Endothelial cell of umbilical vein (primary cell): ENCODE data around the gene LHX5. TPM values are rescaled to one million over a fixed set of nuclear protein-coding genes. Genes with fewer than 3 reads are reported as not detected.

Experiments
- BruUV-seq: library from RNA; stranded (reverse); fragments of 400-500 nt; replicated peaks from 2 replicates; lab custom pipeline; 2021; lab: Mats Ljungman, UMichigan
- CTCF ChIA-PET: fragments of 300-600, 350-600 bp; sonication (Branson Sonifier 250); formaldehyde crosslinking; loops from one replicate; lab custom pipeline; 2021; ENCODE audit warnings: antibody characterized with exemption, inconsistent platforms; lab: Charles Lee
- POLR2A ChIA-PET: fragments of 300-600, 350-600 bp; sonication (Branson Sonifier 250); formaldehyde crosslinking; loops from one replicate; lab custom pipeline; 2021; ENCODE audit warnings: antibody characterized with exemption, inconsistent platforms; lab: Charles Lee
- DNase-seq: peaks from one replicate; pipeline ENCODE4 v3.0.0-alpha.2; 2011; ENCODE audit warnings: low read depth, low spot score
- FAIRE-seq: peaks from 2 replicates; lab custom pipeline; 2011; peaks lifted over from hg19 to GRCh38; lab: Jason Lieb, UNC
- H2AFZ ChIP-seq: 2 replicates; pipeline ENCODE4 v1.6.0; 2012; ENCODE audit warnings: low read depth, low read length, control low read depth, inconsistent platforms
- H3K27ac ChIP-seq: 2 replicates; pipeline ENCODE4 v1.5.1; 2011; ENCODE audit warnings: low read depth, mild to moderate bottlenecking, control low read depth, low read length, moderate library complexity; ENCODE audit not compliant: insufficient read depth
- H3K27me3 ChIP-seq, 2 experiments: 2 replicates each; pipeline versions ENCODE4 v1.6.0 to v1.6.1; 2011; ENCODE audit warnings: low read length in 2 of 2, mixed read lengths in 1 of 2; ENCODE audit not compliant: control insufficient read depth in 2 of 2, insufficient read depth in 2 of 2
- H3K36me3 ChIP-seq, 2 experiments: 2 replicates in 1 of 2; 3 replicates in 1 of 2; pipeline ENCODE4 v1.5.1; 2011; ENCODE audit warnings: low read length in 2 of 2, mild to moderate bottlenecking in 1 of 2, moderate library complexity in 1 of 2; ENCODE audit not compliant: control insufficient read depth in 2 of 2, insufficient read depth in 2 of 2; ENCODE audit errors: extremely low read depth in 1 of 2
- H3K4me1 ChIP-seq: 3 replicates; pipeline ENCODE4 v1.5.1; 2011; ENCODE audit warnings: mild to moderate bottlenecking, low read length; ENCODE audit not compliant: control insufficient read depth, insufficient read depth; ENCODE audit errors: extremely low read depth
- H3K4me2 ChIP-seq: 2 replicates; pipeline ENCODE4 v1.6.1; 2011; ENCODE audit warnings: low read length, control low read depth, mixed read lengths; ENCODE audit not compliant: insufficient read depth
- H3K4me3 ChIP-seq, 3 experiments: fragments of 200-600 bp in 1 of 3; sonication (generic), shearing (Covaris generic) in 1 of 3; replicated peaks in 1 of 3; 2 replicates each; pipeline ENCODE4 v1.5.1; 2011 to 2016; ENCODE audit warnings: control low read depth in 3 of 3, low read length in 3 of 3, mild to moderate bottlenecking in 2 of 3, inconsistent platforms in 1 of 3, low read depth in 1 of 3, moderate library complexity in 1 of 3; ENCODE audit not compliant: insufficient read depth in 1 of 3
- H3K79me2 ChIP-seq: 2 replicates; pipeline ENCODE4 v1.6.0; 2012; ENCODE audit warnings: low read length, inconsistent platforms; ENCODE audit not compliant: control insufficient read depth, insufficient read depth
- H3K9ac ChIP-seq: replicated peaks from 2 replicates; pipeline ENCODE3; 2011; ENCODE audit warnings: low read length, control low read depth; ENCODE audit not compliant: insufficient read depth; ENCODE audit errors: extremely low read depth
- H3K9me1 ChIP-seq: replicated peaks from 3 replicates; pipeline ENCODE4 v1.6.0; 2011; ENCODE audit warnings: mild to moderate bottlenecking, low read length; ENCODE audit not compliant: control insufficient read depth, insufficient read depth; ENCODE audit errors: extremely low read depth
- H3K9me3 ChIP-seq: replicated peaks from 2 replicates; pipeline ENCODE4 v1.5.1; 2012; ENCODE audit warnings: low read length, inconsistent platforms; ENCODE audit not compliant: control insufficient read depth, insufficient read depth
- H4K20me1 ChIP-seq: replicated peaks from 2 replicates; pipeline ENCODE3; 2011; ENCODE audit warnings: mild to moderate bottlenecking, low read length; ENCODE audit not compliant: control insufficient read depth, insufficient read depth; ENCODE audit errors: extremely low read depth
- CTCF ChIP-seq, 2 donors: IDR thresholded peaks; 1 replicate in 1 of 2; 2 replicates in 1 of 2; pipeline ENCODE4 v1.5.1; 2011; ENCODE audit warnings: low read length in 2 of 2, mild to moderate bottlenecking in 2 of 2, moderate library complexity in 2 of 2, control low read depth in 1 of 2, inconsistent platforms in 1 of 2, low read depth in 1 of 2; ENCODE audit not compliant: insufficient read depth in 1 of 2; ENCODE audit errors: extremely low read depth in 1 of 2
- EZH2 ChIP-seq: IDR thresholded peaks from 2 replicates; pipeline ENCODE4 v1.6.1; 2012; ENCODE audit warnings: borderline replicate concordance, low read depth, mild to moderate bottlenecking, moderate library complexity, low read length, inconsistent platforms; ENCODE audit not compliant: severe bottlenecking
- FOS ChIP-seq: IDR thresholded peaks from 2 replicates; pipeline ENCODE4 v1.6.1; 2011; ENCODE audit warnings: mild to moderate bottlenecking, low read length, moderate library complexity, borderline replicate concordance; ENCODE audit not compliant: insufficient read depth
- JUN ChIP-seq: IDR thresholded peaks from 2 replicates; pipeline ENCODE4 v1.6.1; 2011; ENCODE audit warnings: borderline replicate concordance, low read depth; ENCODE audit not compliant: insufficient read length, insufficient read depth
- MAX ChIP-seq: IDR thresholded peaks from 2 replicates; pipeline ENCODE4 v1.6.1; 2011; ENCODE audit not compliant: insufficient read depth, insufficient read length
- MYC ChIP-seq: IDR thresholded peaks from one replicate; pipeline ENCODE4 v1.6.1; 2011; ENCODE audit warnings: mild to moderate bottlenecking, low read depth, low read length
- POLR2AphosphoS5 ChIP-seq: IDR thresholded peaks from 2 replicates; pipeline ENCODE4 v1.6.1; 2012; ENCODE audit warnings: low read depth, mild to moderate bottlenecking, control low read depth, low read length, moderate library complexity; ENCODE audit not compliant: insufficient read depth
- dilution Hi-C: fragments of 300-500 bp; cut with MboI; formaldehyde crosslinking; loops from one replicate; pipeline ENCODE4 v1.15.0; 2019; ENCODE audit warnings: low sequenced_read_pairs; ENCODE audit not compliant: extremely low pct_ligation_motif_present
- intact Hi-C: fragments of 100-400 bp; cut with micrococcal nuclease; formaldehyde crosslinking; loops from one replicate; pipeline ENCODE4 v1.10.0; 2022
- polyA plus RNA-seq, 4 experiments: library from polyadenylated mRNA; depleted of rRNA in 3 of 4; stranded (reverse) in 3 of 4; unstranded in 1 of 4; fragments of >200 nt; gene quantifications; 2 replicates each; pipeline versions ENCODE4 v1.2.1 to v1.2.3, GENCODE V29; 2011 to 2012; ENCODE audit warnings: missing spikeins in 1 of 4
- total RNA-seq: library from RNA; stranded (reverse); gene quantifications from 2 replicates; pipeline ENCODE4 v1.2.3, GENCODE V29; 2021

LHX5 gene
- total and polyA plus RNA-seq, 2 donors (not counting 3 experiments of a cell fraction or from before 2014, with no cell fraction given) = not detected

GRCh38 chr12:113448873-113449272, 22.8 kb downstream of the LHX5 start:
- Histone ChIP-seq H3K4me3 (no peak overlapping the region), H3K9me3 (no peaks in the 10 kb centered on the region), H3K9me1 (no peaks in the 10 kb centered on the region), H3K9ac (no peak overlapping the region), H4K20me1 (no peaks in the 10 kb centered on the region), H3K27me3 (peaks cover 0 to 4% of the 10 kb centered on the region in 2 experiments), H3K79me2 (no peaks in the 10 kb centered on the region), H3K4me1 (no peaks in the 10 kb centered on the region), H3K36me3 (no peaks in the 10 kb centered on the region), H3K27ac (no peak overlapping the region), H3K4me2 (no peak overlapping the region), H2AFZ (no peak overlapping the region)
- dilution Hi-C loops = no loop called here
- BruUV-seq = no TSS peak
- ChIA-PET CTCF (interaction anchor here (0.9 kb wide), 1 partner anchor 464 kb away, joined by 3 read pairs; no protein-coding TSS in a partner anchor), POLR2A (no interaction called here)
- intact Hi-C loops = no loop called here
- TF ChIP-seq FOS = no peak
- no peak for TF ChIP-seq EZH2
- no peak for TF ChIP-seq MAX
- TF ChIP-seq JUN = no peak
- DNase-seq = no peak
- FAIRE-seq = no peak

- Histone ChIP-seq H3K9ac (no peak overlapping the region), H2AFZ (no peak overlapping the region), H3K36me3 (no peaks in the 10 kb centered on the region), H3K9me3 (no peaks in the 10 kb centered on the region), H3K4me1 (no peaks in the 10 kb centered on the region), H4K20me1 (no peaks in the 10 kb centered on the region), H3K79me2 (no peaks in the 10 kb centered on the region), H3K27me3 (peaks cover 0 to 3% of the 10 kb centered on the region in 2 experiments), H3K4me2 (no peak overlapping the region), H3K27ac (no peak overlapping the region), H3K9me1 (no peaks in the 10 kb centered on the region), H3K4me3 (no peak overlapping the region)
- BruUV-seq = no TSS peak
- dilution Hi-C loops (no loop called here), intact Hi-C loops (no loop called here)
- DNase-seq (no peak), FAIRE-seq (no peak)
- ChIA-PET CTCF (interaction anchor here (1.0 to 3.4 kb wide), 4 partner anchors 11 to 467 kb away, joined by 3 to 24 read pairs (median 8); no protein-coding TSS in a partner anchor), POLR2A (no interaction called here)
- no peak for TF ChIP-seq CTCF (IDR thresholded peaks at IDR 0.05; ENCODE audit: extremely low read depth in 1 of 2, insufficient read depth in 1 of 2, low read depth in 1 of 2, low read length in 2 of 2)
- no peak for TF ChIP-seq MYC
- TF ChIP-seq POLR2AphosphoS5 = no peak
- no peak for TF ChIP-seq JUN
Measured at GRCh38 chr12:113445544-113446171, 26.0 kb downstream of the LHX5 start.
